HG03045 (cell line): ENCODE measurements around the gene CCNQ.
A peak's percentile ranks its signal among the peaks of the same experiment; 100 is the strongest.

Source experiments
- ATAC-seq: cut with Tn5 transposase; IDR thresholded peaks from one replicate; pipeline ENCODE4 v1.9.1; 2021; ENCODE audit warnings: mild to moderate bottlenecking, moderate library complexity; ENCODE audit not compliant: unreplicated experiment

The CCNQ gene

DNA sequence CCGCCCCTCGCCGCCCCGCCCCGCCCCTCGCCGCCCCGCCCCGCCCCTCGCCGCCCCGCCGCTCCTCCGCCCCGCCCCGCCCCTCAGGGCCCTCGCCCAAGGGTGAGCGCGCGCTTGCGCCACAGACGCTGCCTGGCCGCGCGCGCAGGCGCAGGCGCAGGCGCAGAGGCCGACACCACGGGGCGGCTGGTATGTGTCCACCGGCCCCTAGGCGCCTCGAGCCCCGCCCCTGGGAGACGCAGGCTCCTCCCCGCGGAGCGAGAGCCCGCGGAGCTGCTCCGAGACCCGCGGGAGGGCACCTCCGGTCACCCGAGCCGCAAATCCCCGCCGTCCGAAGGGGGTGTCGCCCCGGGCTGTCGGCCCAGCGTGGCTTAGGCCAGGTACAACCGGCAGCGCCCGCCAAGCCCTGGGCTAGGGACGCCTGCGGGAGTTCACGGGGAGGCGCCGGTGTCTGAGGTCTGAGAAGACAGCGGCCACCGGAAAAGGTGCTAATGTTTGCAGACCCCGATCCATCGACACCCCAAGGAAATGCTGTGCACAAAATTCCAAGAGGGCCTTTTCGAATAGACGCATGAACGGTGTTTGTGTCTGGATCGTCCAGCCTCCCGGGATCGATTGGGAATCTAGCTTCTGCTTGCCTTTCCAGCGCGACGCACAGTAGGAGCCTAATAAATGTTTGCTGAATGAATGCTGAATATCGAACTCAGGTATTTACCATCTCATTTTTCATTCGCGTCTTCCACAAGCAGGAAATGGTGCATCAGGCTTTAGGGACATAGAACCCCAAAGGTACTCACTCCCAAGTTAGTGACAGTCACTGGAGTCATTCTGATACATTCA is 473 bp upstream of the CCNQ start:
- peak; percentile 91 for ATAC-seq

DNA sequence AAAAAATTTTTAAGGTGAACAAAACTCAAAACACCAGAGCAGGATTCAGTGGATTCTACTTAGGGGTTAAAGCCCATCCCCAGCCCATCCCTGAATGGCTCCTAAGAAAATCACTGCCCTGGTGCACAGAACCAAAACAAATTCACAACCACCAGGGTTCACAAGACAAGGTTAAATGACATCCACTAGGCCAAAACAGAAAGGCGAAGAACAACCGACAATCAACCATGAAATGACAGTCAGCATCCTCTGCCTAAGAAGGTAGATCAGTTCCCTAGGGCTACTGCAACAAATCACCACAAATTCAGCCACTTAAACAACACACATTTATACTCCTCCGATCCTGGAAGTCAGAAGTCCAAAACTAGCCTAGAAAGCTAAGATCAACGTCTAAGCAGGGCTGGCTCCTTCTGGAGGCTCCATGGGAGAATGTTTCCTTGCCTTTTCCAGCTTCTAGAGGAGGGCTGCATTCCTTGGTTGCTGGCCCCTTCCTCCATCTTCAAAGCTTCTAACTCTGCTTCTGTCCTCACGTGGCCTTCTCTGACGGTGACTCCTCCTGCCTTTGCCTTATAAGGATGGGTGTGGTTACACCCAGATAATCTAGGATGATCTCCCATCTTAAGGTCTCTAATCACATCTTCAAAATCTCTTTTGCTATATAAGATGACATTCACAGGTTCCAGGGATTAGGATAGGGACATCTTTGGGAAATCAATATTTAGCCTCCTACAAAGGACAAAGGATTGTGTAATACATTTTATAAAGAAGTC is 1.8 kb downstream of the CCNQ start:
- ATAC-seq, result no peak

DNA sequence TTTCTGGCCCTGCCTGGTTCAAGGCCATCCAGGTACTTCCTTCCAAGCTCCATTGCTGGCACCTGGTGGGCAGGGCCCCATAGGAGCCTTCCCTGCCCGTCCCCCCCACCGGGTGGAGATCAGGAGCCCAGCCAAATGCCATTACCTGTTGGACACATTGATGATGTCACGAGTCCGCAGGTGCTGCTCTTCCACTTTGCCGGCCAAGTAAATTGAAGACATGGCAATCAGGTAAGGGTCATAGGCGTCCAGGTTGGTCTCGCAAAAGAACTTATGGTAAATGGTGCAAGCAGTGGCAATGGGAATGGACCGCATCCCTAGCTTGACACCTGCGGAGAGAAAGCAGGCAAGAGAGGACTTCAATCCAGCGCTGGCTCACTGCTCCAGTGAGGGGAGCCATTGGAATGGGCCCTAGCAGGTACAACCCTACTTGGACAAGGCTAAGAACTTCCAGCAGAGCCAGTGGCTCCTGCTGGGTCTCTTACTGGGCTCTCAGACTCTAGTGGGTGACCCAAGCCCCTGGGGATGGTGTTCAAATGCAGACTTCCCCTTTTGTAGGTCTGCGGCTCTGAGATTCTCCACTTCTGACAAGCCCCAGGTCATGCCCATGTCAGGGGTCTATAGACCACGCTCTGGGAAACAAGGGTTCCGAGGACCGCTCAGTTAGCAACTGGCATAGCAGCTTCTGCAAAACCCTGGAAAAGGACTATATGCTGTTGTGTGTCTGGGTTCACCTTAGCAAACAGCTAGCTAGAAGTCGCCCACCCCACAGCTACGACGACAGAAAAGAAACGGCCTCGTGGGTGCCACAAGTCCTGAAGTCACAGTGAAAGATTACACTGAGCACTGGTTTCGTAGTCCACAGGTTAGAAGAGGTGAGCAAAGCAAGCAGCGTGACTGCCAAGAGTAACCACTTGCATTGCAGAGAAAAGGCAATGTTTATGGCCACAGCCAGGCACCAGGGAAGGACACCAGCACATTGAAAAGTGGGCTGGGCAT is 2.8 kb downstream of the CCNQ start:
- no peak for ATAC-seq

DNA sequence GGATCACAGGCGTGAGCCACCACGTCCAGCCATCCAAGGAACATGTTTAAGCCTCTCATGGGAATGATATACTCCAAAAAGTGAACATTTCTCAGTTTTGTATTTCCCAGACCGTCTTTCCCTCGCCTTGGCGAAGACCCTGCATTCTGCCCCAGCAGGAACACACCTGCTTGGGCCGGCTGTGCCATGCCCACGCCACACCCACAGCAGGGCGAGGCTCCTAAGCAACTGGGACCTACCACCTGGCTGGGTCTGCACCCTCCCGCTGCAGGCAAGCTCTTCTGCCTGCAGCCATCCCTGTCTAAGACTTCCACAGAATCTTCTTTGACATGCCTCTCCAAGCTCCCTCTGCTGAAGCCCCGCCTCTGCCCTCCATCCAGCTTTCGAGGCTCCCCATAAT is 3.6 kb downstream of the CCNQ start:
- ATAC-seq, result no peak

DNA sequence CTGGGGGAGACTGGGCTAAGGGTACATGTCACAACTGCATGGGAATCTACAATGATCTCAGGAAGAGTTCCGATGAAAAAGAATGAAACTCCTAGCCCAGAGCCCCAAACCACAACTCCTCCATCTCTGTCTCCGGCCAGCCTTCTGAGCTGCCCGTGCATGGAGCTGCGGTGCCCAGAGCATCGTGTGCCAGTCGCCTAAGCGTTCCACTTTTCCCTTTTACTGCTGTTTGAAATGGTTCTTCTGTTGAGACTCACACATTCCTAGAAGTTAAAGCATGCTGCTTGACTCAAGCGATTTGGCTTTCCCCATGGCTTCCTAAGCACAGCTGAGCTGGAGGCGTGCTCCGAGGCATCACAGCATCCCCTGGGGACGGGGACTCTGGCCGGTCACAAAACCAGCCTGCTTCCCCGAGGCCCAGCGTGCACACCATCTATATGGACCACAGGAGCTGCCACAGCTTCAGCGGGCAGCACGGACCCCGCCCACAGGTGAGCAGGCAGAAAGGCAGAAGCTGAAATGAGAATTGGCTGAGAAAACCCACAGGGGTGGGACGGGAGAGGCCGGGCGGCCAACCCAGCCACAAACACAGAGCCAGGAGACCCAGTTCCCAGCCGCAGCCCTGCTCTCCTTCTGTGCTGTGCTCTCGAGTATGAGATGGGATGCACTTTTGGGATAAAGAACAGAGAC is 5.0 kb downstream of the CCNQ start:
- ATAC-seq, result no peak

DNA sequence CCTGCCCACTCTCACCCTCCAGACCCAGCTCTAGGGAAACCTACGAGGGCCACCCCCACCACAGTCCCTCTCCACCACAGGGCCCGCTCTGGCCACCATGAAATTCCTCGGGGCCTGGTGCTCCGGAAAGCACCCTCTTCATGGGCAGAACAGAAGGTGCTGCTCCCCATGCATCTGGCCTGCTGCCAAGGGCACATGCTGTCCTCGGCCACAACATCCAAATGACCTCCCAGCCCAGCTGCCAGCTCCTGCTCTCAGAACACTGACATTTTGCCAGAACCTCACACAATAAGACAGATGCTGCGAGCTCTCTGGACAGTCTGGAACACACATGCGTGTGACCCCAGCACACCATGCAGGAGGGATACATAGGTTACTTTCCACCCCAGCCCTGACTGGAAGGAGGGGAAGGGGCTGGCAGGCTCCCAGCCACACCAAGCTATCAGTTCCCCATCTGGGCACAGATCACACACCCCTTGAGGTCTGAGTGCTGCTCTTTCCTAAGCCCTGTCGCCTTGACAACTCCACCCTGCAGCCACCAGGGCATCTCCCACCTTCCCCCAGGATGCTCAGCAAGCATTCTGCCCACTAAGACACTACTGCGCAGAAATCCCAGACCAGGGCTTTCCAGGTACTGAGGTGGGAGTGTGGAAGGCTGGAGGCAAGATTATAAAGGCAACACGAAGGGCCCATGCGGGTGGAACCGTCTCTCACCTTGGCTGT is 5.8 kb downstream of the CCNQ start:
- ATAC-seq, result no peak

DNA sequence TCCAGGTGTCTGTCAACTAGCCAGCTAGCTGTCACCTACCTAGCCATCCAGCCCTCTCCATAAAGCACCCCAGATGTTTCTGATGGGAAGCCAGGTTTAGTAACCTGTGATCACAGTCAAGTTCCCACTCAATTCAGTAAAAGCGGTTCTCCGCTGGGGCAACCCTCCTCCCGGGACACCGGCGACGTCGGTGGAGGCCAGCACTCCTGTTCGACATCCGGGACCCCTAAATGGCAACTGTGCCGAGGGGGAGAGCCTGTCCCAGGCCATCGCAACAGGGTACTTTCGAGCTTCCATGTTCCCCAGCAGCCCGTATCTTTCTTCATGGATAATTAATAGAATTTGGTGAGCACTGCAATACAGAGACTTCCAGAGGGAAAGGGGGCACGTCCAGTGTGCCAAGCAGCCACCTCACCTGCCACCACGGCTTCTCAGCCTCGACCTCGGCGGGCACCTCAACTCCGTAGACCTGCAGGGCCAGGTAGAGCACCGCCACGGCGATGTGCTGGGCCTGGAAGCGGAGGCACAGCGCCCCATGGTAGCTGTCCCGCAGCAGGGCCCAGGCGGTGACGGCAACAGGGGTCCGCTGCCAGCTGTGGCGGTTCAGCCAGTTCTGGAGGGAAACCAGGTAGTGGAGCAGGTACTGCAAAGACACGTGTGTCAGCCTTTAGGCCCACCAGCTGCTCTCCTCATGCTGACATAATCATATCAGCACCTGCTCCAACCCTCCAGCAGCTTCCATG is 6.7 kb downstream of the CCNQ start:
- no peak for ATAC-seq

DNA sequence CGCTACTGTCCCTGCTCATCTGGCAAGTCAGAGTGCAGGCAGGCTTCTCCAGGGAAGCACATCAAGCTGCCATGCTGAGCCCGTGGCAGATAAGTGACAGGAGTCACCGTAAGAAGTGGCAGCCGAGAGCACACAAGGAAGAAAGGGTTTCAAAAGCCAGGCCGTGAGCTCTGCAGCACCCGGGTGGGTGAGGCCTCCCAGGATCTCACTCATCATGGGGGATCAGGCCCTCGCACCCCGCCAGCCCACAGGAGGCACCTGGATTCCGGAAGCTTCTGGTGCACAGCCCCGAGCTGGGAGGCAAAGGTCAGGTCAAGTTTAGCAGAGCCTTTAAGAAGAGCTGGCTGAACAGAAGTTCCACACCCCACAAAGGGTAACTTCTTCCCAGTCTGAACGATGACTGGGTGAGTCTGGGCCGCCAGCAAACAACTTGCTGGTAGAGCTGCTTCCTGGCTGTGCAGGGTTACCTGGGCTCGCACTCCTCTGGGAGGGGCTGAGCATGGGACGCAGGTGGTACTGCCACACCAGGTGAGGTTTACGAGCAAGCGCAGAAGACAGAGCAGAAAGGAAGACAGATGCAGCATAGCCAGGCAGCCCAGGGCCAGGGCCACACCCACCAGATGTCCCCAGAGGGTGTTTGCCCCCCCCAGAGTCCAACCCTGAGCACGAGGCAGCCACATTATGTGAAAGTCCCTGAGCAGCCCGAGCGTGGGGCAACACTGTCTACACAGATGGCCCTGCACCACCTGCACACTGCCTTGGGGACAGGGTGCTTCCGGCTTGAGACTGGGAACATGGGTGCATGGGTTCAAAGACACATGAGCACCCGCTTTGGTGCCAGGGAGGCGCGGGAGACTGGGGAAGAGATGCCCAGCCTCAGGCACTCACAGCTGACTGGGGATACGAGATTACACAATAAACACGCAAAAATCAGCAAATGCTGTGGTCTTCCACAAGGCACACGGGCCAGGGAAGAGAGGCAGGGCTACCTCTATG is 7.7 kb downstream of the CCNQ start:
- no peak for ATAC-seq

DNA sequence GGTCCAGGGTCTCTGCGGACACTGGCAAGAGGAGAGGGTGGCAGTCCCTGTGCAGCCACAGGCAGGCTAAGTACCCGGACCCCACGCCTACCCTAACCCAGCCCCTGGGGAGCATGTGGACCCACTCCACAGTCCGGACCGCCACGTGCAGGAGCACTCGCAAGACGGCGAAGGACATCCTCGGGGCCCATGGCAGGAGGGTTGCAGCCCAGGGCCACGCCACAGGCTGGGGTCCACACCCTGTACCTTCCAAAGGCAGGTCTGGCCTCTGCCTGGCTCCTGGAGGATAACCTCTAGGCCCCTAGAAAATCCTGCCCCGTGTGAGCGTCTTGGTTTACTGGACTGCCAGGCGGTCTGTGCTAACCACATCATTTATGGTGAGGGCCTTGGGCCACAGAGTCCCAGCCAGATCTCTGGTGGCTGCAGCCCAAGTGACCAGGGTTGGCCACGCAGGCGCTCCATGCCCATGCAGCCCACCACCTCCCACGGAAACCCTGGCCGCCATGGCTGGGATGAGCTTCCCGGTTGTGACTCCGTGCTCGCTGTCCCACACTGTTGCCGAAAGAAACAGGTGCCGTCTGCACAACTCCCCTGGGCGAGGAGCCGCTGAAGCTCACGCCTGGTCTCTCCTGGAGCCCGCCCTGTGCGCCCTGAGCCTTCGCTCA is 10.0 kb downstream of the CCNQ start:
- ATAC-seq, result no peak

DNA sequence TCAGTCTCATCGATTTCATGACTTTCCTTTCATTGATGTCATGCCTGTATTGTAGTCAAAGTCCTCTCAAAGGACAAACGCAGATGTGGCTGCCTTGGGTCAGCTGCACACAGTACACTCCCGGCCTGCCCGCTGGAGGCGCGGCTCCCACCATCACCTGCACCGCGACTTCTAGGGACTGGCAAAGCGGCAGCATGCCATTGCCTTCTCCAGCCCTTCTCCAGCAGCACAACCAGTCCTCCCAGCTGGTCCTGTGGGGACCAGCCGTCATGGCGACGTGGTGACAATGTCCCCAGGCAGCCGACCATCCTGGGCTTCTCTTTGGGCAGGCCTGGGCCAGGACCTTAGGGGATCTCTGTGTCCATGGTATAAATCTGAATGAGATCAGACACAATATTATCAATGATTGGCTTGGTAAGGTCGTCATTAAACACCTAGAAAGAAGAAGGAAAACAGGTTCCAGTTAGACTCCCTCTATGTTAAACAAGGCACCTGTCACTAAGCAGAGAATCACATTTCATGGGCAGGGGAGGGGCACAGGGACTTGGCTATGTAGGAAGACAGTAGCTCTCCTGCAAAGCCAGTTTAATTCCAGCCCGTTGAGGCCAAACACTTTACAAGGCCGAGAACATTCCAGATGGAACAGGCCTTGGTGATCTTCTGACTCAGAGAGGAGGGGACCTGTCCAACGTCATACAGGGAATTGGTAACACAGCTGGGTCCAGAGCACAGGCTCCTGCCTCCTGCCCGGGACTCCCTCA is 10.7 kb downstream of the CCNQ start:
- no peak for ATAC-seq

DNA sequence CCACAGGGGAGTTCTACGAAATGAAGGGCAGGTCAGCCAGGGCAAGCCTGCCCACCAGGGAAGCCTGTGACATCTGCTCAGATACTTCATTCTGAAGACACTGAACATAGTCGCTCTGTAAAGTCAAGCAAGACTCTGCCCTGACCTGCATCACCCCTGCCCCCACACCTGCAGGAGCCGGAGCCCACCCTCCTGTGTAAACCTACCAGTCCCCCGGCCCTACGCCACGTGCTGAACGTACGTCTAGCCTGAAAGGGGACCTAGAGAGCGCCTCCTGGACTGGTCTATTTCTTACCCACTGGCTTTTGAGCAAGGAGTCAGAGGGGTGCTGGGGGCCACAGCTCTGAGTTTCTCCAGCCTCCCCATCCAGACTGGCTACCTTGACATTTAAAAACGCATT is 11.6 kb downstream of the CCNQ start:
- ATAC-seq, result no peak

DNA sequence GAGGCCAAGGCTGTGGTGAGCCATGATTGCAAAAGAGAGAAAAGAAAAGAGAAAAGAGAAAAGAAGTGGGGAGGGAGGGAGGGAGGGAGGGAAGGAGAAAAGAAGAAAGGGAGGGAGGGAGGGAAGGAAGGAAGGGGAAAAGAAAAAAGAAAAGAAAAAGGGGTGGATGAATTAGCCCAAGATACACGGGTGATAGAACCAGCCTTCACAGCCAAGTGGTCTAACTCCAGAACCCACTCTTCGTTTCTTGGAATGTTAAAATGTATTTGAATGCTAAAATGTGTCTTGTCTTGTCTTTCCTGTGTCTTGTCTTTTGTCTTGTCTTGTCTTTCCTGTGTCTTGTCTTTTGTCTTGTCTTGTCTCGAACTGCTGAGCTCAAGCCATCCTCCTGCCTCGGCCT is 13.1 kb downstream of the CCNQ start:
- no peak for ATAC-seq

DNA sequence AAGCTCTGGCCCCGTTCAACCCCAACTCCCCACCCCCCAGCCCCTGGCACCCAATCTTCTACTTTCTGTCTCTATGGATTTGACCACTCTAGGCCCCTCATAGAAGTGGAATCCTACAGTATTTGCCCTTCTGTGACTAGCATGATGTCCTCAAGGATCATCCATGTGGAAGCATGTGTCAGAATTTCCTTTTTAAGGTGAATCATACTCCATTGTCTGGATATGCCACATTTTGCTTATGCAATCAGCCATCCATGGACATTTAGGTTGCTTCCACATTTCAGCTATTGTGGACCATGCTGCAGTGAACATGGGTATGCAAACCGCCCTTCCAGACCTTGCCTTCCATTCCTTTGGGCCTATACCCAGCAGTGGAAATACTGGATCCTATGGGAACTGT is 15.5 kb downstream of the CCNQ start:
- ATAC-seq, result no peak

DNA sequence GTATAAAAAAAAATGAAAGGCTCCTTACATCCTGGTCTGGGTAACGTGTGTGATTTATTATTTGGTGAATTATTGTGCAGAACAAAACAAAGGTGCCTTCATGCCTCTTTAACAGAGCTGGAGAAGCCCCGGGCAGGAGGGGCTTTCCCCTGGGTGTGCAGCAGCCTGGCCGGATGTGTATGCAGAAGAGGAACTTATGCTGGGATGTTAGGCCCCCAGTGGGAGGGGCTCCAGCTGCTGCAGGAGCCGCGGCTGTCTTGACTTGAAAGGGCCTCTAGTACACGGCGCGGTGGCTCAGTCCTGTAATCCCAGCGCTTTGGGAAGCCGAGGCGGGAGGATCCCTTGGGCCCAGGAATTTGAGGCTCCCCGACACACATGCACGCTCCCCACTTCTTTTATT is 16.0 kb downstream of the CCNQ start:
- peak; percentile 99 for ATAC-seq

DNA sequence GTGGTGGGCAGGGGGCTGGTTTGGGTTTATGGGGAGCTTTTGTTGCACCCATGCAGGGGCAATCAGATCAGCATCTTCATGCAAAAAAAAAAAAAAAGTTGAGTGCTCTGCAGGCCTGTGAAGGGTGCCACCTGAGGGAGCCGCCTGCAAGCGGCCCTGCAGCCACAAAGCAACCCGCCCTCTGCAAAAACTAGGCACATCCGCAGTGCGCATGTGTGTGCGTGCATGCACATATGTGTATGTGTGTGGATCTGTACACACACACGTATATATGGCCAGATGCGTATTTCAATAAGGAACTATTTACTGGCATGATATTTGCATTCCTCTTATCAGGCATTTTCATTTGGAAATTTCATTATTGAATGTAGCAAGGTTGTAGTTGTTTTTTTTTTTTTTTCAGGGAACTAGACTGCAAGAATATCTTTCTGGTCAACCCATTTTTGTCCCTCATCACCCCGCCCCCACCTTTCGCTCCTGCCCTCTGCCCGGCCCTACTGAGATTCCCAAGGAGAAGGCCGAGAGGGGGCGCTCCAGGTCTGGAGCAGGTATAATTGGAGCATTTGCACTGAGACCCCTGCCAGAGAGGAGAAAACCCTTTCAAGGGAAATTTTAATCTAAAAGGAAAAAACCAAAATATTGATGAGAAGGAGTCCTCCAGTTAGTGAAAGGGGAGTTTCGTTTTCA is 18.1 kb downstream of the CCNQ start:
- ATAC-seq, result no peak

DNA sequence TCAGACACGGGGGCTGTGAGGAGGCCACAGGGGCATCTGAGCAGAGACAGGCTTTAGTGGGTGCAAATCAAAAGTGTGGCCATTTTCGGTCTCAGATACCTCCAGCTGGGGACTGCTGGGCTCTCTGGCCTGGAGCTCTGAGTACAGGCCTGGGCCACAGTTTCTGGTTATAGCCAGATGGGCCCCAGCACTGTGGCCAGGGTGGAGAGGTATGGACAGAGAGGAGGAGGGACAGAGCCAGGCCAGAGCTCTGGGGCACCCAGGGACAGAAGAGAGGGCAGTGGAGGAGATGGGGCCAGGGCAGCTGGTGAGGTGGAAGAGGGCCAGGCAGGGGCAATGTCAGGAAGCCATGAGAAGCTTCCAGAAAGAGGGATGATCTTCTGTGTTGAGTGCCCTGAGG is 20.1 kb downstream of the CCNQ start:
- no peak for ATAC-seq
